ENCODE data around the gene BCL3. TPM values are rescaled to one million over a fixed set of nuclear protein-coding genes. Genes with fewer than 3 reads are reported as not detected.
"Not testable (repeated sequence)": the region's sequence is repeated elsewhere in the genome, so short reads cannot be mapped to it uniquely, and the experiment has no call there.

Gene BCL3
- total RNA-seq, 1 donor from 2014 or later: 11.8 TPM

DNA sequence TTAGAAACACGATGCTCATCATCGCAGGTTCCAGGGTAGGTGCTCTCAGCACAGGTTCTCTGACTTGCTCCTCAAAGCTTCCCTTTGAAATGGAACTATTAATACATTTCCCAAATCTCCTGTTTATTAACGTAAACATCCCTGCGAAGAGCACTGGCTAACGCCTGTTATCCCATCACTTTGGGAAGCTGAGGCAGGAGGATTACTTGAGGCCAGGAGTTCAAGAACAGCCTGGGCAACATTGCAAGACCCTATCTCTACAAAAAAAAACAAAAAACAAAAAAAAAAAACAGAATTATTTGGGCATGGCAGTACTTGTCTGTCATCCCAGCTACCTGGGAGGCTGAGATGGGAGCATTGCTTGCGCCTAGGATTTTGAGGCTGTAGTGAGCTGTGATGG, 30.9 kb upstream of the BCL3 start:
- peaks cover 16% of the 10 kb centered on the region for H3K4me1 Mint-ChIP-seq (ENCODE audit: low read depth)
- TF ChIP-seq CTCF (IDR thresholded peaks at IDR 0.05): no peak
- H3K4me3 Mint-ChIP-seq (ENCODE audit: unreplicated experiment): no peak overlapping the region
- DNase-seq (ENCODE audit: low spot score): no peak
- H3K27ac Mint-ChIP-seq (ENCODE audit: unreplicated experiment): no peak overlapping the region
- H3K27me3 Mint-ChIP-seq (ENCODE audit: low read depth): no peaks in the 10 kb centered on the region
- H3K9me3 Mint-ChIP-seq (ENCODE audit: low read depth): peaks cover 14% of the 10 kb centered on the region
- H3K36me3 Mint-ChIP-seq (ENCODE audit: low read depth): peaks cover 3% of the 10 kb centered on the region

DNA sequence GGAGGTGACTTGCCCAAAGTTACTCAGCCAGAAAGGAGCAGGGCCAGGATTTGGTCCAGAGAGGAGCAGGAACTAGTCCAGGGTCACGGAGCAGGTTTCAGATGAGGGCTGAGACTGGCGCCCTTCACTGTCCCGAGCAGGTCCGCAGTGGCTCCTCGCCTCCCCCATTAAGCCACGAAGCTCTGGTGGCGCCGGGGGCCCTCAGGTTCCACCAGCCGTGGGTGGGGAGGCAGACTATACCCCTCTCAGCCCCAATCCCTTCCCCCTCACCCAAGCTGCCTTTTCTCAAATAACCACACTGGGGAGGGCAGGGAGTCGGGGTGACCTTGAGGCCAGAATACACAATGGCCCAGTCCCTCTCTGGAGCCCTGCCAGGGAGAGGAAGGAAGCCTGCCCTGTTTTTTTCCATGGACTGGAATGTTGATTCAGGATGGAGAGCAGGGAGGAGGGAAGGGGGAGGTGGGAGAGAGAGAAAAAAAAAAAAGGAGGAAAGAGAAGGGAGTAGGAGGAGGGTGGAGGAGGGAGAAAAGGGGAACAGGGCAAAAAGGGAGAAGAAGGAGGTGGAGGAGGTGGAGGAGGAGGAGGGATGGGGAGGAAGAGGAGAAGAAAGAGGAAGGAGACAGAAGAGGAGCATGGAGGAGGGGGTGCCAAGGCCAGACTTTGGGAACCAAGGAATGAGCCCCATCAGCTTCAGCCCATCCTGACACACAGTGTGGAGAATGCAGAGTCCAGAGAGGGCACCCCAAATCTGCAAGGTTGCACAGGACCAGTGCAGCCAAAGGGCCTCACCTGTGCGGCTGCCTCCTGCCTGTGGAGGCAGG, 29.9 kb upstream of the BCL3 start:
- Mint-ChIP-seq H3K27ac (ENCODE audit: unreplicated experiment) (peak overlapping the region; percentile 93), H3K9me3 (ENCODE audit: low read depth) (peaks cover 14% of the 10 kb centered on the region), H3K36me3 (ENCODE audit: low read depth) (peaks cover 3% of the 10 kb centered on the region), H3K4me1 (ENCODE audit: low read depth) (peaks cover 16% of the 10 kb centered on the region), H3K27me3 (ENCODE audit: low read depth) (no peaks in the 10 kb centered on the region), H3K4me3 (ENCODE audit: unreplicated experiment) (peak overlapping the region; percentile 62)
- DNase-seq (ENCODE audit: low spot score): no peak
- TF ChIP-seq CTCF (IDR thresholded peaks at IDR 0.05): no peak

DNA sequence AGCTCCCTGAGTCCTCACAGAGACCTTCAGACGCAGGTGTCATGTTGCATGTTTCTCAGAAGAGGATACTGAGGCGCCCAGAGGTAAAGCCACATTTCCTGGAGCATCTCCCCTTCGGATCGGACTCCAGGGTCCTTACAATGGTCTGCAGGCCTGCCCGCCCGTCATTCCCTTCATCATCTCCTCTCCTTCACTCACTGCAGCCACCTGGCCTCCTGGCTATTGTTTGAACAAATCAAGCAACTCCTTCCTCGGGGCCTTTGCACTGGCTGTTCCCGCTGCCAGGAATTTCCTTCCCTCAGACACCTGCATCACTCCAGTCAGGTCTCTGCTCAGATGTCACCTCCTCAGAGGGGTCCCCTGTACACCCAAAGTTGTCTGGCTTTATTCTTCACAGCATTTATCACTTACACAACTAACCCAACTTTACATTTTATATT, 29.2 kb upstream of the BCL3 start:
- peaks cover 14% of the 10 kb centered on the region for H3K9me3 Mint-ChIP-seq (ENCODE audit: low read depth)
- TF ChIP-seq CTCF (IDR thresholded peaks at IDR 0.05): no peak
- H3K4me3 Mint-ChIP-seq (ENCODE audit: unreplicated experiment): no peak overlapping the region
- H3K27ac Mint-ChIP-seq (ENCODE audit: unreplicated experiment): no peak overlapping the region
- peaks cover 20% of the 10 kb centered on the region for H3K4me1 Mint-ChIP-seq (ENCODE audit: low read depth)
- DNase-seq (ENCODE audit: low spot score): no peak
- H3K27me3 Mint-ChIP-seq (ENCODE audit: low read depth): no peaks in the 10 kb centered on the region
- H3K36me3 Mint-ChIP-seq (ENCODE audit: low read depth): peaks cover 3% of the 10 kb centered on the region

DNA sequence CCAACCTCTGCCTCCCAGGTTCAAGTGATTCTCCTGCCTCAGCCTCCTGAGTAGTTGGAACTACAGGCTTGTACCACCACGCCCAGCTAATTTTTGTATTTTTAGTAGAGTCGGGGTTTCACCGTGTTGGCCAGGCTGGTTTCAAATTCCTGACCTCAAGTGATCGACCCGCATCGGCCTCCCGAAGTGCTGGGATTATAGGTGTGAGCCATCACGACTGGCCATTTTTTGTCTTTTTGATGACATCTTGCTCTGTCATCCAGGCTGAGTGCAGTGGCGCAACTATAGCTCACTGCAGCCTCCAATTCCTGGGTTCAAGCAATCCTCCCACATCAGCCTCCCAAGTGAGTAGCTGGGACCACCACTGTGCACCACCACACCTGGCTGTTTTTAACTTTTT, 28.1 kb upstream of the BCL3 start:
- not testable (repeated sequence) for DNase-seq (ENCODE audit: low spot score); H3K4me3 Mint-ChIP-seq (ENCODE audit: unreplicated experiment); H3K36me3 Mint-ChIP-seq (ENCODE audit: low read depth); H3K9me3 Mint-ChIP-seq (ENCODE audit: low read depth); H3K27me3 Mint-ChIP-seq (ENCODE audit: low read depth); H3K27ac Mint-ChIP-seq (ENCODE audit: unreplicated experiment)
- H3K4me1 Mint-ChIP-seq (ENCODE audit: low read depth): peaks cover 30% of the 10 kb centered on the region

GRCh38 chr19:44720945-44721344, 27.6 kb upstream of the BCL3 start:
- peaks cover 35% of the 10 kb centered on the region for H3K4me1 Mint-ChIP-seq (ENCODE audit: low read depth)

DNA sequence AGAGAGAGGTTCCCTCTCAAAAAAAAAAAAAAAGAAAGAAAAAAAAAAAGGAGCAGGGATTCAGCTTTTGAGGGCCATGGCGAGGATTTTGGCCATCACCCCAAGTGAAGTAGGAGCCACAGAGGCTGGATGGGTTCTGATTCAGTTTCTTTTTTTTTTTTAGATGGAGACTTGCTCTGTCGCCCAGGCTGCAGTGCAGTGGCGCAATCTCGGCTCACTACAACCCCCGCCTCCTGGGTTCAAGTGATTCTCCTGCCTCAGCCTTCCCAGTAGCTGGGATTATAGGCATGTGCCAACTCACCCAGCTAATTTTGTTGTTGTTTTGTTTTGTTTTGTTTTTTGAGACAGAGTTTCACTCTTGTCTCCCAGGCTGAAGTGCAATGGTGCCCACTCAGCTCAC, 27.1 kb upstream of the BCL3 start:
- not testable (repeated sequence) for H3K9me3 Mint-ChIP-seq (ENCODE audit: low read depth); DNase-seq (ENCODE audit: low spot score); H3K27ac Mint-ChIP-seq (ENCODE audit: unreplicated experiment); H3K27me3 Mint-ChIP-seq (ENCODE audit: low read depth); H3K4me3 Mint-ChIP-seq (ENCODE audit: unreplicated experiment); H3K36me3 Mint-ChIP-seq (ENCODE audit: low read depth)
- H3K4me1 Mint-ChIP-seq (ENCODE audit: low read depth): peaks cover 35% of the 10 kb centered on the region

More at GRCh38 chr19:44720945-44721344, 27.6 kb upstream of the BCL3 start:
- TF ChIP-seq CTCF (IDR thresholded peaks at IDR 0.05): no peak
- H3K9me3 Mint-ChIP-seq (ENCODE audit: low read depth): no peaks in the 10 kb centered on the region
- H3K4me3 Mint-ChIP-seq (ENCODE audit: unreplicated experiment): no peak overlapping the region
- H3K27ac Mint-ChIP-seq (ENCODE audit: unreplicated experiment): peak overlapping the region; percentile 36
- H3K36me3 Mint-ChIP-seq (ENCODE audit: low read depth): no peaks in the 10 kb centered on the region
- H3K27me3 Mint-ChIP-seq (ENCODE audit: low read depth): no peaks in the 10 kb centered on the region
- no peak for DNase-seq (ENCODE audit: low spot score)
